ENCODE results near the gene CCDC192. TPM values are rescaled to one million over a fixed set of nuclear protein-coding genes. Genes with fewer than 3 reads are reported as not detected.

The CCDC192 gene
- total RNA-seq, 4 donors from 2014 or later = 0.35 to 1.3 TPM; not detected in 2

- no peaks in the 10 kb centered on the region for H3K9me3 ChIP-seq
- H3K4me1 ChIP-seq = no peaks in the 10 kb centered on the region
- no peak overlapping the region for H3K27ac ChIP-seq
- intact Hi-C loops (cut with DNase I; ENCODE audit: low total_unique reads) = no loop called here
- no peaks in the 10 kb centered on the region for H3K27me3 ChIP-seq
- no peak overlapping the region for H3K4me3 ChIP-seq
- no peak for TF ChIP-seq CTCF (IDR thresholded peaks at IDR 0.05)
- TF ChIP-seq POLR2A (IDR thresholded peaks at IDR 0.05) = no peak
- DNase-seq = no peak
- H3K36me3 ChIP-seq = no peaks in the 10 kb centered on the region
These were observed 51.5 kb downstream of the CCDC192 start for GRCh38 chr5:127754706-127755105.

GRCh38 chr5:127757576-127757975, 54.4 kb downstream of the CCDC192 start:
- Histone ChIP-seq H3K9me3 (no peaks in the 10 kb centered on the region), H3K36me3 (no peaks in the 10 kb centered on the region), H3K4me3 (no peak overlapping the region), H3K4me1 (no peaks in the 10 kb centered on the region), H3K27ac (no peak overlapping the region), H3K27me3 (no peaks in the 10 kb centered on the region)
- intact Hi-C loops (cut with DNase I; ENCODE audit: low total_unique reads) = no loop called here
- TF ChIP-seq POLR2A (IDR thresholded peaks at IDR 0.05) (no peak), CTCF (IDR thresholded peaks at IDR 0.05) (peak in 2 of 4 experiments; percentile 38 to 40)
- no peak for DNase-seq

GRCh38 chr5:127758766-127759283, 55.6 kb downstream of the CCDC192 start:
- no peaks in the 10 kb centered on the region for H3K4me1 ChIP-seq
- no peaks in the 10 kb centered on the region for H3K27me3 ChIP-seq
- no peak overlapping the region for H3K4me3 ChIP-seq
- intact Hi-C loops (cut with DNase I; ENCODE audit: low total_unique reads) = no loop called here
- H3K9me3 ChIP-seq = no peaks in the 10 kb centered on the region
- TF ChIP-seq POLR2A (IDR thresholded peaks at IDR 0.05) = no peak
- no peak for TF ChIP-seq CTCF (IDR thresholded peaks at IDR 0.05)
- no peak for DNase-seq
- H3K36me3 ChIP-seq = no peaks in the 10 kb centered on the region
- H3K27ac ChIP-seq = no peak overlapping the region

GRCh38 chr5:127761869-127762268, 58.7 kb downstream of the CCDC192 start:
- no peaks in the 10 kb centered on the region for H3K4me1 ChIP-seq
- no peak for DNase-seq
- H3K36me3 ChIP-seq = no peaks in the 10 kb centered on the region
- intact Hi-C loops (cut with DNase I; ENCODE audit: low total_unique reads) = no loop called here
- no peak overlapping the region for H3K27ac ChIP-seq
- TF ChIP-seq POLR2A (IDR thresholded peaks at IDR 0.05) (no peak), CTCF (IDR thresholded peaks at IDR 0.05) (no peak)
- H3K9me3 ChIP-seq = no peaks in the 10 kb centered on the region
- no peaks in the 10 kb centered on the region for H3K27me3 ChIP-seq
- no peak overlapping the region for H3K4me3 ChIP-seq

- no peaks in the 10 kb centered on the region for H3K36me3 ChIP-seq
- no peak overlapping the region for H3K4me3 ChIP-seq
- TF ChIP-seq CTCF (IDR thresholded peaks at IDR 0.05) (no peak), POLR2A (IDR thresholded peaks at IDR 0.05) (no peak)
- H3K9me3 ChIP-seq = no peaks in the 10 kb centered on the region
- H3K27ac ChIP-seq = no peak overlapping the region
- no peak for DNase-seq
- intact Hi-C loops (cut with DNase I; ENCODE audit: low total_unique reads) = no loop called here
- H3K27me3 ChIP-seq = no peaks in the 10 kb centered on the region
- no peaks in the 10 kb centered on the region for H3K4me1 ChIP-seq
These were observed 59.2 kb downstream of the CCDC192 start for GRCh38 chr5:127762412-127762811.
